HG02763 (cell line): ENCODE measurements around the gene SHISA7.
A peak's percentile ranks its signal among the peaks of the same experiment; 100 is the strongest.

ENCODE experiments used
- ATAC-seq: cut with Tn5 transposase; IDR thresholded peaks from one replicate; pipeline ENCODE4 v1.9.1; 2021; ENCODE audit warnings: mild to moderate bottlenecking, moderate library complexity; ENCODE audit not compliant: unreplicated experiment

SHISA7 gene

DNA sequence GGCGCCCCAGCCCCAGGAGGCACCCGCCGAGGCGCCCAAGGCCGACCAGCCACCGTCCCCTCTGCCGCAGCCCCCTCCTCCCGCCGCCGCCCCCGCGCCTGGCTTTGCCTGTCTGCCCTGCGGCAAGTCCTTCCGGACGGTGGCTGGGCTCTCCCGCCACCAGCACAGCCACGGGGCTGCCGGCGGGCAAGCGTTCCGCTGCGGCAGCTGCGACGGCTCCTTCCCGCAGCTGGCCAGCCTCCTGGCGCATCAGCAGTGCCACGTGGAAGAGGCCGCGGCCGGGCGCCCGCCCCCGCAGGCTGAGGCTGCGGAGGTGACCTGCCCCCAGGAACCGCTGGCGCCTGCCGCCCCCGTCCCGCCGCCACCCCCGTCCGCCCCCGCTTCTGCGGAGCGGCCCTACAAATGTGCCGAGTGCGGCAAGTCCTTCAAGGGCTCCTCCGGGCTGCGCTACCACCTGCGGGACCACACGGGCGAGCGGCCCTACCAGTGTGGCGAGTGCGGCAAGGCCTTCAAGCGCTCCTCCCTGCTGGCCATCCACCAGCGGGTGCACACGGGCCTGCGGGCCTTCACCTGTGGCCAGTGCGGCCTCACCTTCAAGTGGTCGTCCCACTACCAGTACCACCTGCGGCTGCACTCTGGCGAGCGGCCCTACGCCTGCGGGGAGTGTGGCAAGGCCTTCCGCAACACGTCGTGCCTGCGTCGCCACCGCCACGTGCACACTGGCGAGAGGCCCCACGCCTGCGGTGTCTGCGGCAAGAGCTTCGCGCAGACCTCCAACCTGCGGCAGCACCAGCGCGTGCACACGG, 39.3 kb upstream of the SHISA7 start:
- no peak for ATAC-seq

DNA sequence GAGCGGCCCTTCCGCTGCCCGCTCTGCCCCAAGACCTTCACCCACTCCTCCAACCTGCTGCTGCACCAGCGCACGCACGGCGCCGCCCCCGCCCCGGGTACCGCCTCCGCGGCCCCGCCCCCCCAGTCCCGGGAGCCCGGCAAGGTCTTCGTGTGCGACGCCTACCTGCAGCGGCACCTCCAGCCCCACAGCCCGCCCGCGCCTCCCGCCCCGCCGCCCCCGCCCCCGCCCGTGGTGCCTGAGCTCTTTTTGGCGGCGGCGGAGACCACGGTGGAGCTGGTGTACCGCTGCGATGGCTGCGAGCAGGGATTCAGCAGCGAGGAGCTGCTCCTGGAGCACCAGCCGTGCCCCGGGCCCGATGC, 38.7 kb upstream of the SHISA7 start:
- no peak for ATAC-seq

DNA sequence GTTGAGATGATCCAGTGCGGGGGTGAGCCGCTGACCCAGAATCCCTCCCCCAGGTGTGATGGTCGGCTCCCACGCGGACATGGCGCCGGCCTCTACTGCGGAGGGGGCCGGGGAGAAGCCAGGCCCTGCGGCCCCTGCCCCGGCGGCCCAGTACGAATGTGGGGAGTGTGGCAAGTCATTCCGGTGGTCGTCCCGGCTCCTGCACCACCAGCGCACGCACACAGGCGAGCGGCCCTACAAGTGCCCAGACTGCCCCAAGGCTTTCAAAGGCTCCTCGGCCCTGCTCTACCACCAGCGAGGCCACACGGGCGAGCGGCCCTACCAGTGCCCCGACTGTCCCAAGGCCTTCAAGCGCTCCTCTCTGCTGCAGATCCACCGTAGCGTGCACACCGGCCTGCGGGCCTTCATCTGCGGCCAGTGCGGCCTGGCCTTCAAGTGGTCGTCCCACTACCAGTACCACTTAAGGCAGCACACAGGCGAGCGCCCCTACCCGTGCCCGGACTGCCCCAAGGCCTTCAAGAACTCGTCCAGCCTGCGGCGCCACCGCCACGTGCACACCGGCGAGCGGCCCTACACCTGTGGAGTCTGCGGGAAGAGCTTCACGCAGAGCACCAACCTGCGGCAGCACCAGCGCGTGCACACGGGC, 38.2 kb upstream of the SHISA7 start:
- ATAC-seq, result no peak

- ATAC-seq, result no peak
These were observed 36.5 kb upstream of the SHISA7 start for GRCh38 chr19:55479451-55480230.

DNA sequence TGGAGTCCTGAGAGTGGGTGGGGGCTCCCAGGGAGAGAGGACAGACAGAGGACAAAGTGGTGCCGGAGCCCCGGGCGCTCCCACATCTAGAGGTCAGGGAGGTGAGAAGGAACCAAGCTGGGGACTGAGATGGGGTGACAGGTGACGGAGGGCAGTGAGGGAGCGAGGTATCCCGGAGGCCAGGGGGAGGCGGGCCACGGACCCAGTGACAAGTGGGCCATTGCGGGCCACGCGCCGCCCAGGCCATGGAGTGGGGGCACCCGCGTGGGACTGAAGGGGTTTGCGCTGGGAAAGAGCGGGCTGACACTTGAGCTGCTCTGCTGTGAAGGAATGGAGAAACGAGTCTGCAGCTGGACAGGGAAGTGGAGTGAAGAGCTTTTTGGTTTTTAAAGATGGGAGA, 35.9 kb upstream of the SHISA7 start:
- ATAC-seq, result no peak

GRCh38 chr19:55478364-55478763, 35.3 kb upstream of the SHISA7 start:
- no peak for ATAC-seq

- no peak for ATAC-seq
These were observed 34.8 kb upstream of the SHISA7 start for GRCh38 chr19:55477905-55478304.

GRCh38 chr19:55476100-55476775, 33.1 kb upstream of the SHISA7 start, which contains the start of gene ZNF628:
ZNF628 (plus strand) TSS chr19:55476617; CDS start chr19:55479911, 3,294 bp downstream.
- ATAC-seq, result peak; percentile 94

GRCh38 chr19:55474269-55475265, 31.5 kb upstream of the SHISA7 start:
- no peak for ATAC-seq

DNA sequence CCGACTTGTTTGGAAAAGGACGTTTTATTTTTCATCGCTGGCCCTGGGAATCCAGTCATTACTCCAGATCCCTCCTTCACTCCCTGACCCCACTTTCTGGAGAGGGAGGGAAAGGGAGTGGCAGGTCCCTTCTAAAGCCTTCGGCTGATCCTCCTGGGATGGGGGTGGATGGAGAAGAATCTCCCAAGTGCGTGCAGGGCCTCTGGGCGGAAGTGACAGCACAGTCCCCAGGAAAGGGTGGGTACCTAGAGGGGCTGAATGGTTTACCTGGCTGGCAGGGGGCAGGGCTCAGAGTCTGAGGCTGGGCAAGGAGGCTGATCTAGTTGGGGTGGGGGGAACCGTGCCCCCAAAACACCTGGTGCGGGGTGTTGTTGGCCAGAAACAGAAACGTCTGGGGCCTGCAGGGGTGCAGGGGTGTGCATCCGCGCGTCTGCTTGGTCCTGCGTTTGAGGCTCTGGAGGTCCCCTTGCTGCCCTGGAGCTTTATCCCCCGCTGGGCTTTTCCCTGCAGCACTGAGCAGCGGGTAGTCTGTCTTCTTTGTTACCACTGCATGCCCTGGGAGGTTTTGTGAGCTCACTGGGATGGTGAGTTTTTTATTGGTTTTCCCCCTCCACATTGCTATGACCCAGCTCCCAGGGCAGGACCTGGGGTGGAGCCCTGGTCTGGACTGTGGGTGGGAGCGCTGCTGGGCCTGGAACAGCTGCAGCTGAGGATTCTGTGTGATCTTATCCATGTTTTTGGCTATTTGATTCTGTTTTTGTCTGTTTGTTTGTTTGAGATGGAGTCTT, 30.3 kb upstream of the SHISA7 start:
- ATAC-seq, result no peak

GRCh38 chr19:55472463-55472862, 29.4 kb upstream of the SHISA7 start:
- no peak for ATAC-seq

DNA sequence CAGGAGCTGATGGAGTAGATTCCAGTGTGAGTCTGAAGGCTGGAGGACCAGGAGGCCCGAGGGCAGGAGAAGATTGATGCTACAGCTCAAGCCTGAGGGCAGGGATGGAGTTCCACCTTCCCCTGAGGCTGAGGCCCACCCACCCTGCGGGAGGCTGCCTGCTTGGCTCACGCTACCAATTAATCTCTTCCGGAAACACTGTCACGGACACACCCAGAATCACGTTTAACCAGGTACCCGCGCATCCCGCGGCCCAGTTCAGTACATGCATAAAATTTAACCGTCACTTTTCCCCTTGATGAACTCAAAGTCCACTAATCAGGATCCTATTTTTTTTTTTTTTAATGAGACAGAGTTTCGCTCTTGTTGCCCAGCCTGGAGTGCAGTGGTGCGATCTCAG, 28.2 kb upstream of the SHISA7 start:
- no peak for ATAC-seq

- ATAC-seq, result no peak
These were observed 24.9 kb upstream of the SHISA7 start for GRCh38 chr19:55468054-55468393.

DNA sequence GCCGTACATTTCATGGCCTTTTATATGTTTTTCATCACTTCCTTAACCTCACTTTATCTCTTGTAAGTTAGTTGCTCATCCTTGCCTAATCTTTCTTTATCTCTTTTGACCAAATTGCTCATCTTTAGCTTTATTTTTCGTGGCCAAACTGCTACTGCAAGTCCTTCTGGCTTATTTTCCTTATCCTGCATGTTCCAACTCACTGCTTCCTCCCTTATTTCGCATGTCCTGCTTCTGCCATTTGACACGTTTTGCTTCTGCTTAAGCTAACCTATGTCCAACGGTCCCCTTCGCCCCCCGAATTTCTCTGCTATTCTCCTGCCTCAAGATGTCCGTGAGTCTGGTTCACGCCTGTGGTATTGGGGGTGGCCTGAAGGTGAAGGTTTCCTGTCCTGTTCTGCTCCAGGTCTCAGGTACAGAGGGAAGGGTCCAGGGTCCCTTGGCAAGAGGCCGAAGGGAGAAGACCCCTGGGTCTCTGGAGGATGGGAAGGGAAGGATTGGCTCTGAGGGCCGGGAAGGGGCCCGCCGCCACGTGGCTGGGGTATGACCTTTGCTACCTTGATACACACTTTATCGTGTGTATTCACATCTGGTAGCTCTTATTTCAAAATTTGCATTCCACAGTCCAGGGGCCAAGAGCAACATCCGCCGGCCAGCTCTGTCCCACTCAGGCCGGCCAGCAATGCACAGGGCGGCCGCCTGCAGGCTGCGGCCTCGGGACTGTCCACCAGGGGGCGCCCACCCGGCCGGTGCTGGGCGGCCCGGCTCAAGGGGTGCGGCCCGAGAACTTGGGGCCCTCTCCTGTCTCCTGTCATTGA, 24.3 kb upstream of the SHISA7 start:
- ATAC-seq, result no peak

DNA sequence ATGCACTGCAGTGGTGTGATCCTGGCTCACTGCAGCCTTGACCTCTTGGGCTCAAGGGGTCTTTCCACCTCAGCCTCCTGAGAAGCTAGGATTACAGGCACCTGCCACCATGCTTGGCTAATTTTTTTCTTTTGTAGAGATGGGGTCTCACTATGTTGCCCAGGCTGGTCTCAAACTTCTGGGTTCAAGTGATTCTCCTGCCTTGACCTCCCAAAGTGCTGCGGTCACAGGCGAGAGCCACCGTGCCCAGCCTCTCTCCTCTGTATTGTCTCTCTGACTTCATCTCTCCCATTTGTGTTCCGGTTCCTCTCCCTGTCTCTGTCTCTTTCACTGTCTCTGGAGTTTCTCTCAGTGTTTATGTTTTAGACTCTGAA, 23.1 kb upstream of the SHISA7 start:
- no peak for ATAC-seq

DNA sequence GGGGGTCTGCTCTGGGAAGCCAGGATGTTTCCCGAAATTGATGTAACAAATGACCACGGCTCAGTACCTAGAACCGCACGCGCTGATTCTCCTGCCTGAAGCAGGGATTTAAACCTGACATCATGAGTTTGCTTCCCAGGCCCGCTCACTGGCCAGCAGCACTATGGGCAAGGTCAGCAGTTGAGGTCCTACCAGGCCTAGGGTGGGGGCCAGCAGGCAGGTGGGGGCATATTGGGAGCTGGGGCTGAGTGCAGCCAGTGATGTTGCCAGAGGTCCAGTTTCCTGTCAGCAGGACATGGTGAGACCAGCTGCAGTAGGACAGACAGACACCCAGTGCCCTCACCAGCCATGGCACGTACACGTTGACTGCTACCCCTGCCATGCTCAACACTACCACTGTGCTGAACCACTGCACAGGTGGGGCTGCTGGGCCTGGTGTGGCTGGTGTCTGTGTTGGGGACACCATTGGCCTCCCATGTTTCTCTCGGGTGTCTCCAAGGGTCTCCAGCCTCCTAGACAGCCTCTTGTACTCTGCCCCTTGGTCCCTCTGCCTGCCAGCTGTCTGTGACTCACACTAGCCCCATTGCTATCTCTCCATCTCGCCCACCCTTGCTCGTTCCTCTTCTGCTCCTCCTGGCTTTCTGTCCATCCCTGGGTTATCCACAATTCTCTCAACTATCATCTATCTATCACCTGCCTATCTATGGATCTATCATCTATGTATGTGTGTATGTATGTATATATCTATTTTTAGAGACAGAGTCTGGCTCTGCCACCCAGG, 22.6 kb upstream of the SHISA7 start:
- ATAC-seq, result no peak

- no peak for ATAC-seq
These were observed 21.6 kb upstream of the SHISA7 start, which contains the start of gene C19orf85 for GRCh38 chr19:55464662-55465054. C19orf85 (minus strand) TSS chr19:55464751; CDS start chr19:55464554, 197 bp downstream.
